ENCODE results near the gene ACACB.

Gene ACACB

DNA sequence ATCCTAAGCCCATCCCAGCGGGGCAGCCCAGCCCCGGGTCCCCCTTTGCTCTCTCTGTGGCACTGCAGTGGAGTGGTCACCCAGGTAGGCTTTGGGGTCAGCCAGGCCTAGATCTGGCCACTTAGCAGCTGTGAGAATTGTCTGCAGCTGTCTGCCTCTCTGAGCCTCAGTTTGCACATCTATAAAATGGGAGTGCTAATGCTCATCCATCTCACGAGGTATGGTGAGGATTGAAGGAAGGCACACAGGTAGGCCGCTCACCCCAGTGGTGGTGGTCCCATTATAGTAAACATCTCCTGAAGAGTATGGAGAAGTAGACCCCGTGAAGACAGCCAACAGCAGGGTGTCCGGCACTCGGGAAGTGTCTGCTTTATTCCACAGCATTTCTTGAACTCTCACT, 183.5 kb downstream of the ACACB start:
- no peak for DNase-seq

DNA sequence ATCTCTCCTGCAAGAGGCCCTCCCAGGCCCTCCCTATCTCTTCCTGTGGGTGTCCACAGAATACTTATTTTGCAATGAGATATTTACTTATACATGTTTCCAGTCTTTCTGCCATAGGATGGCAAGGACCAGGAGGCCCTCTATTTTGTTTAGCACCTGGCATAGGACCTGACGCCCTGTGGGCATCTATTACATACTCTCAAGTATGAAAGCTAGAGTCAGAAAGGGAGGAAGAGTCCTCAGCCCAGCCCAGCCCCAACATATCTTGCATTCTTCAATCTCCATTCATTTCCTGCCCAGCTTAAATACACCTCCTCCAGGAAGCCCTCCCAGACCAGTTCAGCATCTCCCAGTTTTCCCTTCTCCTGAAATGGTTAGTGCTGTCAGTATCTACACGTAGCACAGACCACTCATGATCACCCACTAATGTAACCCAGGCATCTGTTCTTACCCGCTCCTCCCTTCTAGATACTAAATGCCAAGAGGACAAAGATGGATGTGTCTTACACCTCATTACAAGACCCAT, 185.3 kb downstream of the ACACB start:
- DNase-seq: no peak

DNA sequence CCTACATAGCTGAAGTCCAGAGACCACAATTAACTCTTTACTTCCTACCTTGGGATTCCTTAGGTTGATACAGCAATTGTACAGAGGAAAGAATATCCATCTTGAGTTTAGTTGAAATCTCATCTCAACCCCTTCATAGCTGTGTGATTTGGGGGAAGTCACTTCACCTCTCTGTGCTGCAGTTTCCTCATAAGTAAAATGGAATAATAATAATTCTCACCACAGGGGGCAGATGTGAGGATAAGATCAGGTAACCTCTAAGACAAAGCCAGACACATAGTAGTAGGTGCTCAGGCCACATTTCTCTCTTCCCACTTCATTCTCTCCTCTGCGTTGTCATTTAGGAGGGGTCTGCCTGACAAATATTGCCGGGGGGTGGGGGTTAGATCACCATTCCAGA, 186.0 kb downstream of the ACACB start:
- DNase-seq: no peak

DNA sequence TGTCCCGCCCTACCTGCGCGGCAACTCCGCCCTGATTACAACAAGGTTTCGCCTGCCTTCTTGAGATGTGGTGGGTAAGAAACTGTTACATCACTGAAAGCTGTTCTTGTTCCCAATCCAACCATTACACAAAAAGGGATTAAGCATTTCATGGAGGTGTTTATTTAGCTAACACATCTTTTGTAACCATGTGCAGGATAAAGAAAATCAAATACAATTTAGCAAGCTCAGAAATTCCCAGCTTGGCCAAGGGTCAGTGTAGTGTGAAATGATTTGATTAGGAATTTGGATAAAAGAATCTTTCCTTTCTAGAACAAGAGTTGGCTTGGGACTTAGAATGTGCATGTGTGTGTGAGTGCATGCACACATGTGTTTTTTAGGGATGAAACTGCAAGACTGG, 186.4 kb downstream of the ACACB start:
- no peak for DNase-seq

DNA sequence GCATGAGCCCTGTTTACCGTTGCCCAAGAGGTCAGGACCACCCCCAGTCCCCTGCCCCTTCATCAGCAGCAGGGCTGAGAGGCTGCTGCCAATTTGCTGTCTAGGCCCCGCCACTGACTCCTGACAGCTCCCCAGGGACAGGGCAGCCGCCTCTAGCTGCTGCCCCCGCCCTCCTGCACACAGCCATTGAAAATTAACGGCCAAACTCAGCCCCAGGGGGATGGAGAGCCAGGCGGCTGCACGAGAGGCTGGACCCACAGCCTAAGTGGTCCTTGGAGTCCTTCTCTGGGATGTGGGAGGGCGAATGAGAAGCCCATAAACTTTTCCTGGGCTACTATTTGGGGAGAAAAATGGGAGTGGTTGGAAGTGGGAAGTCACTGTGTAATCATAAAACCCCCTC, 188.1 kb downstream of the ACACB start:
- DNase-seq: no peak

DNA sequence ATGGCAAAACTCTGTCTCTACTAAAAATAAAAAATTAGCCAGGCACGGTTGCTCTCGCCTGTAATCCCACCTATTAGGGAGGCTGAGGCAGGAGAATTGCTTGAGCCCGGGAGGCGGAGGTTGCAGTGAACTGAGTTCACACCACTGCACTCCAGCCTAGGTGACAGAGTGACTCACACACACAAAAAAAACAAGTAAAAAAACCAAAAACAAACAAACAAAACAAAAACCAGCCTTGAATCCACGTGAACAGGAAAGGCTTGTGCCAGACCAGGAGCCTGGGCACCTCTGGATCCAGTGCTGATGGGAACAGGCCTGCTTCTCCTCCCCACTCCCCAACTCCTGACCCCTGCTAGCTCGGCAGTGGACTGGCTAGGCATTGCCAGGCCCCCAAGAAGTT, 189.2 kb downstream of the ACACB start:
- no peak for DNase-seq

DNA sequence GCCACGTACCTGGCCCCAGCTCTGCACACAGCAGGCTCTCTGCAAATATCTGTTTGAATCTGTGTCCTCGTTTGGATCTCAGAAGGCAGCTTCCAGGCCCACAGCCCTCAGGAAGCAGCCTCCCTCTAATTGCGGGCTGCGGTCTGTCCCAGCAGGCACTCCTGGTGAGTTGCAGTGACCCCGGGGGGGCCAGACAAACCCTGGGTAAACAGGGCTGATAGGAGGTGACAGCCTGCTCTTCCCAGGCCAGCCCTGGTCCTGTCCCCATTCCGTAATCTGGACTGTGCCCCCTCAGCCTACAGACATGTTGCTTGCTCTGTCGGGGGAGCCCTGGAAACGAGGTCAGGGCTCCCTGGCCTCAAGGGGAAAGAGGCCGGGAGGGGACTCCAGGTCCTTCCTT, 190.7 kb downstream of the ACACB start:
- no peak for DNase-seq

DNA sequence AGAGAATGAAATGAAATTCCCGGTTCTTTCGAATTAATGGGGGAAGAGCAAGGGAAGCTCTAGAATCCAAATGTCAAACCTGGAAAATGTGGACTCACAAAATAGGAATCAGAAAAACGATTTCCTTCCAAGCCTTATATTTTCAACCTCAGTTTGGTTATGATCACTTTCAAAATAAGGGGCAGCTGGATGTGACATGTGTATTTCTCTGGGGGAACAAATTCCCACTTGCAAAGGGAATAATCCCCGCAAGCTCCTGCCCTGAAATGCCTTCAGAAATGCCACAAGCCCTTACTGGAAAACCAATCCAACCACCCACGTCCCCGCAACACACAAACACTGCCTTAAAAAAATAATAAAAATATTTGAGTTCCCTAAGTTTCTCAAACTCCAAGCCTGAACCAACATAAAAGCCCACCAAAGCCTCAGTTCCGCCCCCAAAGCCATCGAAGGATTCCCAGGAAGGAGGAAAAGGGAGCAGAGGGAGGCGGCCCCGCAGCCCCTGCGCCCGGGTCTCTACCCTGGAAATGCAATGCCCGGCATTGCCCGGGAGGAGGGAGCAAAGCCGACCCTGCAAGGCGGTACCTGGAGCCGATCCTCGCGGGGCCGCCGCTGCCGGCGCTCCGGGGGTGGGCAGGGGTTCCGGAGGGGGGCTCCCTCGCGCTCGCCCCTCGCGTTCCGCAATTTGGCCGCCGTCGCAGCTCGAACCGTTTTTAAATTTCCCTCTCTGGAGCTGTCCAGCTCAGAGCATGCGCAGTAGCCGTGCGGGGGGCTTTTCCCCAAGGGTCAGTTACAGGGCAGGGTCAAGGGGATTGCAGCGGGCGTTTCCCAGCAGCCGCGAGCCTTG, 192.4 kb downstream of the ACACB start, which contains the start of gene FOXN4:
FOXN4 (minus strand) TSS at position 751 of the 847 bp plus-strand sequence. CDS start 963 bp downstream, outside the sequence.
- peak in 1 of 51 donors; percentile 5 for DNase-seq

DNA sequence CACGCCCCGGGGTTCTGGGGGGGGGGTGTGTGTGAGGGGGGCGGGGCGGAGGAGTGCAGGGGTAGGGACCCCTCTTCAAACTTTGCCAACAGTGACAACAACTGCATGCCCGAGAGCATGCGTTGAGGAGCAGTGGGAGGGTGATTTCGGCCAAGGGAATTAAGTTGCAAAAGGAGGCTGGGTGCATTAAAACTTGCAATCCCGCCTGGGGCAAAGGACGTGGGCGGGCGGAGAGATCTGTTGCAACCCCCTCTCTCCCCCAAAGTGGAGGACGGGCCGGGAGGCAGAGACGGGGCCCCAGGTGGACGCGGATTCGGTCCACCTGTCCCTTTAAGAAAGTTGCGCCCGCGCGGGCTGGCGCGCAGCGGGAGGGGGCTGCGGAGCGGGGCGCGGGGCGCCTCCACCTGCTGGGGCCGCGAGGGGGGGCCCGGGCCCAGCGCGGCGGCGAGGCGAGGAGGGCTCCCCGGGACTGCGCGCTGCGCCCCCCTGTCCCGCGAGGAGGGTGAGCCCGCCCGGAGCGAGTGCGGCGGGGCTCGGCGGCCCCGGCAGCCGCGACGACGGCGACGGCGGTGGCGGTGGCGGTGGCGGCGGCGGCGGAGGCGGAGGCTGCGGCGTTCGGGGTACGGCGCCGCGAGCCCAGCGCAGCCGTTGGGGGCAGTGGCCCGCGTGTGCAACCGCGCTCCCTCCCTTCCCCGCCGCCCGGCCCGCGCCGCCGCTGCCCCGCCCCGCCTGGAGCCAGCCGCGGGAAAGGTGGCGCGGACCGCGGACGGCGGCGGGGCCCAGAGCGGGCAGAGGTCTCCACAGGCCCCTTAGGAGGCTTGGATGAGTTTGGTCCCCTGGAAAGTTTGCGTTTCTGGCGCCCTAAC, 193.2 kb downstream of the ACACB start:
- peak in 1 of 51 donors; percentile 8 for DNase-seq

DNA sequence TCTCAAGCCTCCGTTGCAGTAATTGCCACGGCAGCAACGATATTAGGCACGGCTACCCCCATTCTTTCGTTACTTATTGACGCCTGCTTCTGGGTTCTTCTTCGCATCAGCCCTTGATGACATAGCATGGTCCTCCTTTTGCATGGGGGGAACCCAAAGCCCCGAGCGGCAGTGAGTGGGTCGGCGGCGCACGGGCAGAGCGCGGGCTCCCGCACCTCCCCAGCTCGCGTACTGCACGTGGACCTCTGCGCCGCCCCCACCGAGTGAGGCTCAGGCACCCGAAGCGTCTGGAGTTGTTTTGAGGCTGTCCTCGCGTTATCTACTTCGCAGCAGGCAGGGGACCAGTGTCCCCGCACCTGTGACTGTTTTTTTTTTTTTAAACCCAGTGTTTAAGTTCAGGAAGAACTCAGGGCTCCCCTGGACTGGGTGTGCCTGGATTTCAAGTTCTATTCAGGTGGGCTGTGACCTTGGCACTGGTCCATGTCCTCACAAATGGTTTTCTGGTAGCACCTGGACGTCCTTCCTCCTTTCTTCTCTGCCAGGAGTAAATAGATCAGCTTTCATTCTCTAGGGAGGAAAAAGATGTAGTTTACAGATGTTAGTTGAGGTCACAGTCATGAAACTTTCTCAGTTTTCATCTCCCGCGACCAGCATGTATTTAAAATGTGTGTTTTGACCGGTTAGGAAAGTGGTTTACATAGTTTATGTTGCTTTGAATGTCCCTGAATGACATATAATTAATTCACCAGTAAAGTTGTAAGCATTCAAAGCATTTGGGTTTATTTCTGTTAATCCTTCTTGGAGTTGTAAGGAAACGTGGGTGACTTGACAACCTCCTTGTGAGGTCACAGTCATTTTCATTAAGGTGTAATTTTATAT, 194.1 kb downstream of the ACACB start:
- no peak for DNase-seq

Measured in hypothalamus (tissue), 51 donors.